ENCODE data around the gene POLE4. TPM values are rescaled to one million over a fixed set of nuclear protein-coding genes. Genes with fewer than 3 reads are reported as not detected.

The POLE4 gene
- polyA plus RNA-seq, 1 of the 3 experiments (the other 2 are of a cell fraction) = 42.1 TPM

DNA sequence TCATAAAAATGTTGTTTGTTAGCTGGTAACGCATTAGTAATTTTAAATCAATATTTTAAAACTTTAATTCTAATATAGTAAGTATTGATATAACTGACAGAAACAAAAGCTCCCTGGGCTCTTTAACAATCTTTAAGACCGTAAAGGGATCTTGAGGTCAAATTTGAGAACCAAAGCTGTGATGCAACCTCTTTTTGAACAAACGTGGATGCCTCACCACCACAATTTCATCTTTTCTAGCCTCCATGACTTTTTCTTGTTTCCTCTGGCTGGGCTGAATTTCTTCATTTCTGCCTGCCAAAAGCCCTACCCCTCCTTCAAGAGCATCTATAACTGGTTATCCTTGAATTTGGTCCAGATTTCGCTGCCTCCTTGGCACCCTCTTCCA lies 563 bp upstream of the POLE4 start:
- CTCF ChIA-PET = interaction anchor here (0.7 kb wide), 1 partner anchor 242 kb away, joined by 3 read pairs; no protein-coding TSS in a partner anchor

DNA sequence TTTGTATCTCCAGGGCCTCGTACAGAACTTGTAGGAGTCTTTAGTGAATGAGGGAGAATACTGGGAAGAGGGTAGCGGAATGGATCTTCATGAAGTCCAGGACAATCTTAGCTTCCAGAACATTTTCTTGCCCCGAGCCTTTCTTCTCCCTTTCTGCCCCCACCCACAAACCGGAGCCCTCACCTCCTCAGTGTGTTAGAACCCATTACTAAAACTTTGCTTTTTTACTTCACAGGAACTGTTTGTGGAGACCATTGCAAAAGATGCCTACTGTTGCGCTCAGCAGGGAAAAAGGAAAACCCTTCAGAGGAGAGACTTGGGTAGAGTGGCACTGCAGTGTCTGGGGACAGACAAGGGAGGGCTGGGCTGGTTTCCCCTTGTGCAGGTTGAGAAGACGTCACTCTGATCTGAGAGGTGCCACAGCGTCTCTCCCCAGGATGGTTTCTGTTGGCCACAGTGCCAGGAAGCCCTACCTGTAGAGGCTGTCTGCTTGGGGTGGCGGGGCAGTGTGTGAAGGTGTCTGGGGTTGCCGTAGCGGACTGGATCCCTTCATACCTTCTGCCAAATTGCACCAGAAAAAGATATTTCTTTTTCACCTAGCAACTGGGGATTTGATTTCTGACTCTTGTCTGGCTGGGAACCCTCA lies 786 bp downstream of the POLE4 start:
- 78% methylated on average over 8 of the region's 10 CpGs for WGBS (ENCODE audit: low lambda C conversion rate)
- no peak for DNase-seq
- H3K27me3 ChIP-seq (ENCODE audit: insufficient read depth) = no peaks in the 10 kb centered on the region
- peak overlapping the region; percentile 95 for H2AFZ ChIP-seq (ENCODE audit: low read depth)
- no peaks in the 10 kb centered on the region for H3K9me3 ChIP-seq
- H3K9ac ChIP-seq = peak overlapping the region; percentile 67; the same call in 1 of the 2 replicates
- no peaks in the 10 kb centered on the region for H4K20me1 ChIP-seq (ENCODE audit: insufficient read depth)
- peak overlapping the region; percentile 62 to 68 for H3K4me3 ChIP-seq (ENCODE audit: low read depth in 2 of 2, low read length in 1 of 2)
- TF ChIP-seq CHD2 (IDR thresholded peaks at IDR 0.05; ENCODE audit: low read length, partially characterized antibody) (no peak), TCF12 (IDR thresholded peaks at IDR 0.05) (no peak)
- no peaks in the 10 kb centered on the region for H3K79me2 ChIP-seq (ENCODE audit: insufficient read depth)
- H3K4me2 ChIP-seq = peak overlapping the region; percentile 71
- ChIA-PET POLR2A (no interaction called here), CTCF (no interaction called here)
- no peaks in the 10 kb centered on the region for H3K9me2 ChIP-seq
- H3K36me3 ChIP-seq (replicated peaks in 1 of 2; ENCODE audit: control insufficient read depth in 1 of 2, insufficient read depth in 2 of 2, low read length in 1 of 2) = peaks cover 0 to 2% of the 10 kb centered on the region in 2 experiments
- peaks cover 4% of the 10 kb centered on the region for H3F3A ChIP-seq (replicated peaks; ENCODE audit: insufficient read depth)
- peak overlapping the region in 1 of 2 experiments; percentile 22; a peak in 1 of 4 replicates for H3K27ac ChIP-seq (ENCODE audit: low read depth in 2 of 2, low read length in 1 of 2)
- H3K4me1 ChIP-seq (ENCODE audit: control insufficient read depth in 1 of 2, insufficient read depth in 2 of 2, low read depth in 1 of 2, low read length in 1 of 2) = peaks cover 0 to 8% of the 10 kb centered on the region in 2 experiments; a peak in 2 of 4 replicates

More for the DNA sequence above, 563 bp upstream of the POLE4 start:
- TF ChIP-seq FOXJ3 (CRISPR knock-in tag; IDR thresholded peaks at IDR 0.05) (no peak), SIN3A (IDR thresholded peaks at IDR 0.05; ENCODE audit: borderline replicate concordance, low read depth, low read length) (no peak), FOXM1 (IDR thresholded peaks at IDR 0.05; ENCODE audit: low read depth) (no peak), TCF12 (IDR thresholded peaks at IDR 0.05) (no peak), RXRA (IDR thresholded peaks at IDR 0.05; ENCODE audit: borderline replicate concordance, low read depth) (no peak)
- TF ChIP-seq, protein P1, sequence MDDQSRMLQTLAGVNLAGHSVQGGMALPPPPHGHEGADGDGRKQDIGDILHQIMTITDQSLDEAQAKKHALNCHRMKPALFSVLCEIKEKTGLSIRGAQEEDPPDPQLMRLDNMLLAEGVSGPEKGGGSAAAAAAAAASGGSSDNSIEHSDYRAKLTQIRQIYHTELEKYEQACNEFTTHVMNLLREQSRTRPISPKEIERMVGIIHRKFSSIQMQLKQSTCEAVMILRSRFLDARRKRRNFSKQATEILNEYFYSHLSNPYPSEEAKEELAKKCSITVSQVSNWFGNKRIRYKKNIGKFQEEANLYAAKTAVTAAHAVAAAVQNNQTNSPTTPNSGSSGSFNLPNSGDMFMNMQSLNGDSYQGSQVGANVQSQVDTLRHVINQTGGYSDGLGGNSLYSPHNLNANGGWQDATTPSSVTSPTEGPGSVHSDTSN (IDR thresholded peaks at IDR 0.05) = no peak
- Histone ChIP-seq H3K9ac (peak overlapping the region; percentile 67; the same call in 1 of the 2 replicates), H4K20me1 (ENCODE audit: insufficient read depth) (no peaks in the 10 kb centered on the region), H3K4me3 (ENCODE audit: low read depth in 2 of 2, low read length in 1 of 2) (peak overlapping the region; percentile 62 to 68), H3K9me3 (no peaks in the 10 kb centered on the region), H2AFZ (ENCODE audit: low read depth) (peak overlapping the region; percentile 95), H3K4me2 (peak overlapping the region; percentile 71), H3K27ac (ENCODE audit: low read depth in 2 of 2, low read length in 1 of 2) (no peak overlapping the region; a peak in 1 of 4 replicates), H3K4me1 (ENCODE audit: control insufficient read depth in 1 of 2, insufficient read depth in 2 of 2, low read depth in 1 of 2, low read length in 1 of 2) (peaks cover 0 to 8% of the 10 kb centered on the region in 2 experiments; a peak in 2 of 4 replicates), H3F3A (replicated peaks; ENCODE audit: insufficient read depth) (peaks cover 4% of the 10 kb centered on the region), H3K36me3 (replicated peaks in 1 of 2; ENCODE audit: control insufficient read depth in 1 of 2, insufficient read depth in 2 of 2, low read length in 1 of 2) (no peaks in the 10 kb centered on the region), H3K27me3 (ENCODE audit: insufficient read depth) (no peaks in the 10 kb centered on the region), H3K9me2 (no peaks in the 10 kb centered on the region), H3K79me2 (ENCODE audit: insufficient read depth) (no peaks in the 10 kb centered on the region)
- POLR2A ChIA-PET = no interaction called here
- DNase-seq = no peak
- 89% methylated on average over 4 of the region's 4 CpGs for WGBS (ENCODE audit: low lambda C conversion rate)

DNA sequence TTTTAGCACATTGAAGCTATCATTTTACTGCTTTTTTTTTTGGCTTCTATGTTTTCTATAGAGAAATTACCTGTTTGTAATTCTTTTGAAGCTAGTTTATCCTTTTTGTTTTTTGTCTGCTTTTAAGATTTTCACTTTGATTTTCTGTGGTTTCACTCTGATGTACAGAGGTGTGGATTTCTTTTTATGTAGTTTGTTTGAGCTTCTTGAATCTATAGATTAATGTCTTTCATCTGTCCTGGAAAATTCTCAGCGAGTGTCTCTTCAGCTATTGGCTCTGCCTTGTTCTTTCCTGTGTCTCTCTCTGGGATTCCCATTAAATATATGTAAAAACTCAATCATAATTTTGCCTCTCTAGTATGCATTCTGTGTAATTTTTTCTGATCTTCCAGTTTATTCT lies 8.4 kb downstream of the POLE4 start:
- CTCF ChIA-PET = no interaction called here
- WGBS (ENCODE audit: low lambda C conversion rate) = 95% methylated on average over 1 of the region's 1 CpG
- POLR2A ChIA-PET = interaction anchor here (0.5 kb wide), 1 partner anchor 18 kb away, joined by 3 read pairs; no protein-coding TSS in a partner anchor

More for the DNA sequence above, 8.4 kb downstream of the POLE4 start:
- H3K9ac ChIP-seq = no peak overlapping the region
- no peaks in the 10 kb centered on the region for H3K9me2 ChIP-seq
- H4K20me1 ChIP-seq (ENCODE audit: insufficient read depth) = no peaks in the 10 kb centered on the region
- no peak overlapping the region for H3K27ac ChIP-seq (ENCODE audit: low read depth in 2 of 2, low read length in 1 of 2)
- no peak overlapping the region for H3K4me3 ChIP-seq (ENCODE audit: low read depth in 2 of 2, low read length in 1 of 2)
- H3K4me2 ChIP-seq = no peak overlapping the region
- TF ChIP-seq RXRA (IDR thresholded peaks at IDR 0.05; ENCODE audit: borderline replicate concordance, low read depth) = no peak
- H3K4me1 ChIP-seq (ENCODE audit: control insufficient read depth in 1 of 2, insufficient read depth in 2 of 2, low read depth in 1 of 2, low read length in 1 of 2) = no peaks in the 10 kb centered on the region; a peak in 1 of 4 replicates
- no peaks in the 10 kb centered on the region for H3K79me2 ChIP-seq (ENCODE audit: insufficient read depth)
- no peak for DNase-seq
- no peaks in the 10 kb centered on the region for H3F3A ChIP-seq (replicated peaks; ENCODE audit: insufficient read depth)
- no peaks in the 10 kb centered on the region for H3K9me3 ChIP-seq
- no peak overlapping the region for H2AFZ ChIP-seq (ENCODE audit: low read depth)
- no peaks in the 10 kb centered on the region for H3K27me3 ChIP-seq (ENCODE audit: insufficient read depth)
- H3K36me3 ChIP-seq (replicated peaks in 1 of 2; ENCODE audit: control insufficient read depth in 1 of 2, insufficient read depth in 2 of 2, low read length in 1 of 2) = peaks cover 12 to 19% of the 10 kb centered on the region in 2 experiments
